Globus pallidus (tissue), 1 donor: ENCODE data around the gene ADGRD1.

Source experiments
- DNase-seq: peaks from one replicate; pipeline ENCODE4 v3.0.0-alpha.2; 2015; ENCODE audit warnings: low spot score

The ADGRD1 gene

DNA sequence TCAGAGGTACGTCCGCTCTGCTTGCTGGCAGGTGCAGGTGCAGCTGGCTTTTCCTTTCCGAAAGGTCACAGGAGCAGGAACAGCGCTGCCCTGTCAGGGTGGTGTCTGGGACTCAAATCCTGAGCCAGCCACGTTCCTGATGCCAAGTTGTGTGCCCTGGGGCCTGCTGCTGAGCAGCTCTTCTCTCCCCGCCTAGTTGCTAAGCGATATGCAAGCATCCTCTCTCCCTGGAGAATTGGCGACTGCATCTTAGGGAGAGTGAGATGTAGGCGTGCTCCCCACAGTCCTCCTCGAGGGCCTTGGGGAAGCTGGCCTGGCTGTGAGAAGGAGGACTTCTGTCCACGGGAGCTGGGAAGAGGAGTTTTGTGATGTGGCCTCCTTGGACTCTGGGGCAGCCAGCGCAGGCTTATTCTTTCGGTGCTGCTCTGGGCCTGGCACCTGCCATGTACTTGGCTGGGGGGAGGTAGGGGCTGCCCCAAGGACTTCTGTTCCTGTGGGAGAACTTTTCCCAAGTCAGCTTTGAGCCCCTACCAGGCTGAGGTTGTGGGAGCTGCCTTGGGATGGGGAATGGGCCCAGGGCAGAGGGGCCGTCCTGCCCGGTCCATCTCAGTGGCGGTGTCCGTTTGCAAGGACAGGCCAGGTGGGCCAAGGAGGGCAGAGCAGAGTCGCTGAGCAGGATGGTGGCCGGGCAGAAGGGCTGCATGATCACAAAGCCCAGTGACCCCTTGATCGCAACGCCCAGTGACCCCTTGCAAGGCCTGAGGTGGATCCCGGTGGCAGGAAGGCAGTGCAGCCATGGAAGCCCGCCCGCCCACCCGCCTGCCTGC lies 183.5 kb downstream of the ADGRD1 start:
- no peak for DNase-seq

DNA sequence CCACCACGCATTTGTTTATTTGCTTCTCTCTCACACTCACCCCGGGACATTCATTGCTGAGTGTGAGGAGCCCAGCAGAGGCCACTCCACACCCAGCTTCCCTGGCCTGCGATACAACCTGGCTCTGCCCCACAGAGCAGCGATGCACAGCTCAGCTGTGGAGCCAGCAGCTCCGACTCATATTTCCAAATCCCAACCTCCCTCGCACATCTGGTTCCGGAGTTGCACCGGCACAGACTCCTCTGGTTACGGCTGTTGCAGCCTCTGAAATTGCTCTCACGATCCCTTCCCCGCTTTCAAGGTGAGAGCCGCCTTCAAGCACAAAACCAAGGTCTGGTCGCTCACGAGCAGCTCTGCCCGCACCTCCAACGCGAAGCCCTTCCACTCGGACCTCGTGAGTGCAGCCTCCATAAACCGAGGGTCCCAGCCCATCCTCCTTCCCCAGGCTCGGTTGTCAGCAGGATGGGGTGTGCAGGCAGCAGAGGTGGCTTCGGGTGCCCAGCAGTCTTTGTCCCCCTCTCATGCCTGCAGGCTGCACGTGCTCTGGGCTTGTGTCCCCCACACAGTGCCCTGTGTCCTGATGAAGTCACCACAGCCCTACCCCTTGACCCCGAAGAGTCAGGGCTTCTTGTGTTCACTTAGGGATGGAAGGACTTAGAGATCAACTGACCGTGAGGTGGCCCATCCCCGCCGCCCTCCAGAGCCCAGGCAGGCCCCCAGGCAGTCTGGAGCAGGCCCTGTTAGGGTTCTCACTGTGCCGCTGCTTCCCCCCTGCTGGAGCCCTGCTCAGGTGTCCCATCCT lies 184.3 kb downstream of the ADGRD1 start:
- DNase-seq: no peak

DNA sequence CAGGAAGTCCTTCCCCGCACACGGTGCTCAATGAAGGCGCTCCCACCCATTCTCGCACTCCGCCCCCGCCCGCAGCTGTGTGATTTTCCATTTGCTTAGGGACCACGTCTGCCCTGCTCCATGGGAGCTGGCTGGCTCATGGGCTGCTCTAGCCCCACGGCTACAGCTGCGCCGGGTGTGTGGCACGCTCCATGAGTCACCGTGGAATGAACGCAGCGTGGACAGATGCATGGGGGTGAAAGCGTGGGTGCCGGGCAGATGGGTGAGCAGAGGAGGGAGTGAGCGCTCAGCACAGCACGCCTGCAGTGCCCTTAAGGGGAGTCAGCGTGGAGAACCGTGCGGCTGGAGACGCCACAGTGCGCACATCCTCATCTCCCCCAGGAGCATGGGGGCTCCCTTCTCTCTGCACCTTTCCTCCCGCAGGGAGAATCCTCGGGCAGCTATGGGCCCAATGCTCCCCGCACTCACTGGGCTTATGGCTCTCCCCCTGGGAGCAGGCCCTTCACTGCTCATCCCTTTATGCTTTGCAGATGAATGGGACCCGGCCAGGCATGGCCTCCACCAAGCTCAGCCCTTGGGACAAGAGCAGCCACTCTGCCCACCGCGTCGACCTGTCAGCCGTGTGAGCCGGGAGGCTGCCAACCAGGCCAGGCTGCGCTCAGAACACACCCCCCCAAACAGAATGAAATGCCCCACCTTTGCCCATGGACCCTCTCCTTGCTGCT lies 185.1 kb downstream of the ADGRD1 start:
- DNase-seq: no peak

DNA sequence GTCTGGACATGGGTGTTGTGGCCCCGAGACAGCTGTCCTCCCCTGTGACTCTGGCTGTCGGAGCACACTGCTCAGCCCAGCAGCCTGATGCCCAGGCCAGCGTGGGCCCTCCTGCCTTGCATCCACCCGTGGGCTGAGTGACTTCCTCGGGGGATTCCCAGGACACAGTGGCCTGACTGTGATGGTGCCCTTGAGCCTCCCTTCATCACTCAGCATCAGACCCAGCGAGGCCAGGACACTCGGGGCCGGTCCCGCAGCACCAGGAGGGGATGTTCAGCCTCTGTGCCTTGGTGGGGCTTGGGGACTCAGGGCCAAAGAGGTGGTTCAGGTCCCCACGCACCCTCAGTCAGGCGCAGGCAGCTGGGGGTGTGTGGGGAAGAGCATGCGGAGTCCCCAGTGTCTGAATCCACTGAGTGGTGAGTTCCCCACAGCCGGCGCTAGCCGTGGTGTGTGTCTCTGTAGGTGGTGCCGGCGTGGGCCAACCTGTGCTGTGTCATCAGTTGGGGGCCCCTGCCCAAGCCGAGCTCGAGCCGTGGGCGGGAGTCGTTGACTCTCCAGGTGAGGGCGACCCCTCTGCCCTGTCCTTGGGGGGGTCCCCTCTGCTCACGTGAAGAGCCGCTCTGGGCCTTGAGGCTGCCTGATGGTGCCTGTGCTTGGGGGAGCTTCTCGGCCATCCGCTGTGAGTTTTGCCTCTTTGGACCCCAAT lies 185.8 kb downstream of the ADGRD1 start:
- no peak for DNase-seq

DNA sequence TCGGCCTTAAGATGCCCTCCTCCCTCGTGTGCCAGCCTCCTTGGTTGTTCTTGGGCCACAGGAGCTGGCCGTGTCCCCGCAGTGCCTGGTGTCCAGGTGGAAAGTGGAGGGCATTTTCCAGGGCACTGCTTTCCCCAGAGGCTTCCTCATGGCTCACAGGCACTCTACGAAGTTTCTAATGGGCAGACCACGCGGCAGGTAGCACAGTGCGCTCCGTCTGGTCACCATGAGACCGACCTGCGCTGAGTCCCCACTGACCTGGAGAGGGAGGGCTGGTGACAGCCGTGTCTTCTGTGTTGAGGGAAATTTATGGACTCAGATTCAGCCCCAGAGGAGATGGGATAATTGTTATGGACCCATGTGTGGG lies 186.3 kb downstream of the ADGRD1 start:
- no peak for DNase-seq

DNA sequence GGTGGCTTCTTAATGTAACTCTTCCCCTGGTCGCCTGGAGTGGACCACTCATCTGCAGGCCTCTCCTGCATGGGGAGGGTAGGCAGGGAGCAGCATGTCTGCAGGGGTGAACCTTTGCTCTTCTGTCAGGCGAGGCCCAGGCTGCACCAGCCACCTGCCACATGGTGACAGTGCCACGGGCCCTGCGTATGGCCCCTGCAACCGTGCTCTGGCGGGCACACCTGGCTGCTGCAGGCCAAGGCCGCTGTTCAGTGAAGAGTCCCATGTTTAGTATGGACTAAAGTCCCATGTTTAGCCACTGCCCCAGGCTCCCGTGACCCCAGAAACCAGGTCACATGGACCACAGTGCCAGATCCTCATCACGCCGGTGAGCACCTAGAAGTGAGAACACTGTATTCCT lies 187.0 kb downstream of the ADGRD1 start:
- DNase-seq: no peak

DNA sequence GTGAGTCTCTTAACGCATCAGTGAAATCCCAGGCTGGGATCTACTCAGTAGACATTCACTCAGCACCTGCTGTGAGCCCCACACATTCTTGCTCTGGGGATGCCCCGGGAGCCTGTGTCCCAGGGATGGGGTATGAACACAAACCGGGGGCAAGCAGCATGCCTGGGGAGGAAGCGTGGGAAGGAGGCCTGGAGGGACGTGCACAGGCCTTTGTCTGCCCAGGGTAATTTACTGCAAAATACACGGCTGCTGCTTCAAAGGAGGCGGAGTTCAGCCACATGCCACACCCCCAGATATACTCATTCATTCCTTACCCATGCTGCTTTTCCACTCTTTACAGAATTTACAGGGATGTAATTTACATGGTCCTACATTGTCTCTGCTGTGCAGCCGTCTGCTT lies 187.8 kb downstream of the ADGRD1 start:
- DNase-seq: no peak

DNA sequence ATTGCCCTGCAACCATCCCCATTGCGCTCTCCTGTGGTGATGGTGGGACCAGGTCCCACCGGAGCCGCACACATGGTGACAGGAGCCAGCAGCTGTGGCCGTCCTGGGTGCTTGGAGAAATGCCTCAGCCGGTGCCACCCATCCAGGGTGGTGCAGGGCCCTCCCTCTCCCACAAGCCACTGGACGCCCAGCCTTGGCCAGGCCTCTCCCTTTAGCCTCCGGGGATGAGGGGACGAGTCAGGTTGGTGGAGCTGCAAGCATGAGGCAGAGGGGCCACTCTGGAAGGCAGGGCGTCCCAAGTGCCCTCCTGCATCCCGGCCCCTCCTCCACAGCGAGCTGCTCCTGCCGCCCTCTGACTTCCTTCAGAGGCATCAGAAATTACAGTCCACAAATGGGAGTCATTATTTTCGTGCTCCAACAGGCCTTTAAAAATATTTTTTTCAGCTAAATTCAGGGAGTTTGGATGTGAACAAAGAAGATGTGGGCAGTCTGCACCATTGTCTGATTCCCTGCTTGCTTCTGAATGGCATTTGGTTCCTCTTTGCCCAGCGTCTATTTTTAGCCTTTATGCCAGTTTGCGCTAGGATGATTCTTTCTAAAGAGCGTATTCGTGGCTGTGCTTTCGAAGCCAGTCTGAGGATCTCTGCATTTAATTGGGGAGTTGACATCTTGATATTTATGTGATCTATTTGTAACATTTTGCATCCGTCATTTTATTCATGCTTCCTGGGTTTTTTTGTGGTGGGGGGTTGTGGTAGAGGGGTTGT lies 189.4 kb downstream of the ADGRD1 start:
- no peak for DNase-seq

DNA sequence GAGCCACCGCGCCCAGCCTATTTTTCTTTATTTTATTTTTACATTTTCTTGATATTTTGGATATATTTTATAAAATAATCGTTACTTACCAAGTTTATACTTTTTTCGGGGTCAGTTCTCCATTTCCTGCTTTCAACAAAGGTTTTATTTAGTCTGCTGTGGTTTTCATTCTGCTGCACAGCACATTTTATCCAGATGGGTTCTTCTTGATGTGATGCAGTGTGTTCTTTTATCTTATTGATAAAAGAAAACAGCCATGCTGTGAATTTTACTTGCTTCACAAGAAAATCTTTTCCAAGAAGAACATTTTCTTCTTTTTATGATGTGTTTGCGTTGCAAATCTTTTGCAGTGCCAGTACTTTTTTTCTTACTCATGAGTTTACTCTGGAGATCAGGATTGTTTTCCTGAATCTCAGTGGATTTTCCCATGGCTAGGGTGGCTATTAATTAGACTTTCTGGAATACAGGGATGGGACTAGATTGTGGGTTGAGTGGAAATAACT lies 192.5 kb downstream of the ADGRD1 start:
- DNase-seq: no peak

DNA sequence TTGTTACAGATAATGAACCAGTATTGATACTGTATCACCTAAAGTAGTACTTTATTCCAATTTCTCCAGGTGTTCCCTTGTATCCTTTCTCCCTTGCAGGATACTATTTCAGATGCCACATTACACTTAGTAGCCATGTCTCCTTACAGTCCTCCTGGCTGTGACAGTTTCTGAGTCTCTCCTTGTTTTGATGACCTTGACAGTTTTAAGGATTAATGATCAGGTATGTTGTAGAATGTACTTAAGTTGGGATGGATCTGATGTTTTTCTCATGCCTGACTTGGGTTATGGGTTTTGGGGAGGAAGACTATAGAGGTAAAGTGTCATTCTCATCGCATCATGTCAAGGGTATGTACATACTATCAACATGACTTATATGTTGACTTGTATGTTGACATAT lies 193.6 kb downstream of the ADGRD1 start:
- DNase-seq: no peak

DNA sequence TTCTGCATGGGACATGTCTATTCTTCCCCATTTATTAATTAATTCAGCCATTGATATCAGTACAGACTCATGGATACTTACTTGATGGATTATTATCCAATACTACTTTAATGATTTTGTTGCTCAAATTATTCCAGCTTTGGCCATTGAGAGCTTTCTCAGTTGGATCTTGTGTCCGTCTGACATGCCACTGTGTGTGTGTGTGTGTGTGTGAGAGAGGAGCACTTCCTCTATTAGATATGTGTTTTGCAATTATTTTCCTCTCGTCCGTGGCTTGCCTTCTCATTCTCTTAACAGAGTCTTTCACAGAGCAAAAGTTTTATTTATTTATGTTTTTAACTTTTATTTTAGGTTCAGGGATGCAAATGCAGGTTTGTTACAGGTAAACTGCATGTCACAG lies 194.2 kb downstream of the ADGRD1 start:
- no peak for DNase-seq

DNA sequence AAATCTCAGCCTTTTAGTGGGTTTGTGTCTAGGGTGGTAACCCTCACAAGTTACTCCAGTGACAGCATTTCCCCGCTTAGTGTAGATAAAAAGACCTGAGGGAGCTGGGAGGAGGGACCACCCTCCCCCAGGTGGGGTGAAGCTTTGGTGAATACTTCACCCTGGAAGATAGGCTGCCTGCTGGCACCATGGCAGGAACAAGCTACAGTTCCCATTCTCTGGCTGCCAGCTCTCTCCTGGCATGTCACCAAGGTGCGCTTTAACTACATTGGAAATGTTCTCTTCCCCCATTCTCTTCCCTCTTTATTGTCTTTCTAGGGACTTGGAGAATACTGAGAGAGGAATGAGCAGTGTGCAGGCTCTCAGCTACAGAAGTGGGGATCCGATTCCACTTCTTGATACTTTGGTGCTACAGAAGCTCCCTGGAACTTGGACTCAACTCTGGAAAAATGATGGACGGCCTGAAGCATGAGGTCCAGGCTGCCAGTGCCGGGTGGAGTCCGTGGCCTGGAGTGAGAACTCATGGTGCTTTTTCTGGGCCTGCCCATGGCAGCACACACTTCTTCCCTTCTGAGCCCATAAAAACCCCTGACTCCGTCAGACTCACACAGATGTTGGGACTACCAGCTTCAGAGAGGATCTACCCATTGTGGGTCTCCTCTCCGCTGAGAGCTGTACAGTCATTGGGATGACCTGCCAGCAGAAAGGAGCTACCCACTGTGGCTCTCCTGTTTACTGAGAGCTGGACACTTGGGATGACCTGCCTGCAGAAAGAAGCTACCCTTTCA lies 198.0 kb downstream of the ADGRD1 start:
- DNase-seq: no peak

DNA sequence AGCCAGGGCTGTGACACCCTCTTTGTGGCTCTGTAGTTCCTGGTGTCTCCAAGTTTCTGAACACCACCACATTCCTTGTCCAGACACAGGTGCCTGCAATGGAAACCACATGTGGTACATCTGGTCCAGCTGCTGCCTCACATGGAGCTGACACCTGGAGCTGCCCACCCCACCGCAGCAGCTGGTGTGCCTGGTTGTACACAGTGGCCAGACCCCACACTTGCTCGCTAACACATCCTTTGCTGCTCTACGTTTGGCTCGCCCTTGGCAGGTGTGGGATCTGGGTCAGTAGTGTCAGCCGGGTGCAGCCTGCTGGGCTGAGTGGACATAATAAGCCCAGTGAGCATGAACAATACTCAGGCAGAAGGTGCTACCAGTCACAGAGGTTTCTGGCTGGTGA lies 198.9 kb downstream of the ADGRD1 start:
- DNase-seq: no peak

DNA sequence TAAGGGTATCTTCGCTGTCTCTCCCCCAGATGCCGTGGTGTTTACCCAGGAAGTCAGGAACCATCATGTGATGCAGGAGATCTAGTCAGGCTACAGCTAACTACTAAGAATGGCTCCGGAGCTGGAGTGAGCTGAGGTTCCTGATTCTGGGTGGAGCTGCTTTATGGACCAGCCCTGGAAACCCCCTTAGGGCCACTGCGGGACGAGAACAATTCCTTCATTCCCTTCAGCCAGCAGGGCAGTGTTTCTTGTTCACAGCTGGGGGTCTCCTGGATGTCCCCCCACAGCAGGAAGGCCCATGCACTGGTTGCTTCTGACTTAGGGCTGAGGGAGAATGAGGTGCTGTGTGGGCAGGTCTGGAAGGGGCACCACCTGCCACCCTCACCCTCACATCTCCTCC lies 199.3 kb downstream of the ADGRD1 start:
- DNase-seq: no peak

DNA sequence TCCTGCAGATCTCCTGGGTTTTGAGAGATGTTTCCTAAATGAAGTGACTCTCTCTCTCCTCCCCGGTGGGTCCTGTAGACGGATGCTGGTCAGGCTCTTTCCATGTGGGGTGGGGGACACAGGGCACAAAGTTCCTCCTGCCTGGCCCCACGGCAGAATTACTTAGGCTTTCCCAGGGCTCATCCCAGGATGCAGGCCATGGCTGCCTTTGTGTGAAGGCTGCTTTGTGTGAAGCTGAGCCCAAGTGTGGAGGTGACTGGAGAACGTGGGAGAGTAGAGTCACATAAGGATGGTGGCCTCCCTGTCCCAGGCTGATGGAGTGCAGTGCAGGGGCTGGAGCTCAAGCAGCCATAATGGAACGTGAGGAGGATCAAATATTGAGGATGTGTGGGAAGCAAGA lies 200.2 kb downstream of the ADGRD1 start:
- no peak for DNase-seq

DNA sequence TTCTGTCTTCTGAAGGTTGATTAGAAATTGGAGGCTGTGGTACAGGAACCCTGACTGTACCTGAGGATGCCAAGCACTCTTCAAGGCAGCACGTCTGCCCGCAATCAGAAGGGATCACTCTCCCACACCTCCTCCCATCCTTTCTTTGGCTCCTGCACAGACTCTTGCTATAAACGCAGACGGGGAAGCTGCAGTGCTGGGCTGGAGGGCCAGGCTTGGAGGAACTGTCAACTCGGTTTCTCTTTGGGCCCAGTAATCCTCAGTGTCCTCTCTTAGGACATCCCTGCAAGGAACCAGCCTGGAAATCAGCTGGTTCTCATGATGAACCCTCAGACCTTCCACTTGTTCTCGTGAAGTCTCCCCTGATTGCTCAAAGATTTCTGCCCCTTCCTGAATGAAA lies 201.4 kb downstream of the ADGRD1 start:
- no peak for DNase-seq

DNA sequence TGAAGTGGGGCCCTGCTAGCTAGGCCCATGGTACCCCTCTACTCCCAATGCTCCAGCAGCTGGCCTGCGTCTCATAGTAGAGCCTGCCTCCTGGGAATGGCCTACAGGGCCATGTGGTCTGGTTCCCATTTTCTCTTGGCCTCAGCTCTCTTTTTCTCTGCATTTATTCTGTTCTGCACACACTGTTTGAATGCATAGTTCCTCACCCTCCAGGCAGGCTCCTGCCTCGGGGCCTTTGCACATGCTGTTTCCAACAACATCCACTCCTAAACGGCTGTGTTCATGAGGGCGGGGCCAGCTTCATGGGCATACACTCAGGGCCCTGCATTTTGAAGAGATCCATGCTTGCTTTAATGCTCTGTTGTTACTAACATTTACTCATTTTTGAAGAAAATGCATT lies 204.0 kb downstream of the ADGRD1 start:
- no peak for DNase-seq

DNA sequence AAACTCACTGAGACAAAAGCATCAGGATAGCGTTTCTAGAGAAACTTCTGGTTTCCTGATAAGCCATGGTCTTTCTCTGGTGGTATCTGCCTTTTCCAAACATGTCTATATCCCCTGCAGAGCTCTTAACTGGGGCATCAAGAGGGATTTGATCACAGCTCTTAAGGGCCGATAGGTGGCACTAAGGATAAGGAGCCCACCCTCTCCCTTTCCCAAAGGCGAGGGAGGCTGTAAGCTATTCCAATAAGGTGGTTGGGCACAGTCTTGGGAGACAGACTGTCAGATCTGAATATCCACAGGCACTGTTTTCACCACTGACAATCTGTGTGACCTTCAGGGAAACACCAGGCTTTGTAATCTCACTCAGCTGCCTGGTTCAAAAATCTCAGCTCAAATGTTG lies 206.0 kb downstream of the ADGRD1 start:
- DNase-seq: no peak

DNA sequence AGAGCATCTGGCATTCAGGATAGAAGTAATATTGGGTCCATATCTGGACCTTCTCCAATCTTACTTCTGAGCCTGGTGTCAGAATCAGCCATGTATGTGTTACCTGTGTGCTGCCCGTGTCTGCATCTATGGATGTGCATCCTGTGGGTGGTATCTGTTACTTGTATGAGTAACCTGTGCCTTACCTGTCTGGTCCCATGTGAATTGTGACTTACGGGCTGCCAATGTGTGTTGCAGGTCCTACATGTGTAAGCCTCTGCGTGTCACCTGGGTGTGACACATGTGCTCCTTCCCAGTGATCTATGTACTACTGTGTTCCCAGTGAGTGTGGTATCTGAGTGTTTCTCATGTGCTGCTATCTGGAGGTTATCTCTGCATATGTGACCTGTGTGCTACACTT lies 208.4 kb downstream of the ADGRD1 start:
- no peak for DNase-seq

DNA sequence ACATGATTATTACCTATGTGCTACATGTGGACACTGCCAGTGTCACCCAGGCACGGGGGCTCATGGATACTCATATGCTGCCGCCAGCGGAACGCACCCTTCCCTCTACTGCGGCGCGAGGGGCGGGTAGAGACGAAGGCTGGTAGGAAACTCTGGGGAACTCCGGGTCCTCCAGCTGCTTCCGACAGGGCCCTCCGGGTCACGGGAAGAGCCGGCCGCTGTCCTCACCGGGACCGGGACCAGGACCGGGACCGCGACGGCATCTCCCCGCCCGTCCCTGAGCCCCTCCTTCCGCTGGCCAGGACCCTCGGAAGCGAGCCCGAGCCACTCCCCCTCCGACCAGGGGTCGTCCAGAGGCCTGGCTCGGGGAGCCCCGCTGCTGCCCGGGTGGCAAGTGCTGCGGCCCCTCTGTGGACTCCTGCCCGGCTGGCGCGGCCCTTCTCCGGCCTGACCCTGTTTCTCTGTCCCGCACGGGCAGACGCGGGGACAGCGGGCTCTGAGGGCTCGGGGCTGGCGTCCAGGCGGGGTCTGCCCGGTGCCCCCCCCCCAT lies 209.6 kb downstream of the ADGRD1 start:
- DNase-seq: no peak
